ENCODE measurements around the gene MIF. TPM values are rescaled to one million over a fixed set of nuclear protein-coding genes. Genes with fewer than 3 reads are reported as not detected.

MIF gene
- total and polyA plus RNA-seq, 2 donors (not counting 3 experiments of a cell fraction or from before 2014, with no cell fraction given) = 529 to 674 TPM

- CTCF ChIA-PET = interaction anchor here (1.2 kb wide), 1 partner anchor 11 kb away, joined by 3 read pairs; the partner anchor contains the start of gene MIF
- Histone ChIP-seq H3K4me2 (ENCODE audit: insufficient read depth, low read length) (no peak overlapping the region), H3K27me3 (ENCODE audit: control insufficient read depth in 2 of 2, insufficient read depth in 2 of 2, low read length in 2 of 2) (no peaks in the 10 kb centered on the region), H3K9me1 (replicated peaks; ENCODE audit: control insufficient read depth, extremely low read depth, insufficient read depth, low read length) (no peaks in the 10 kb centered on the region), H3K27ac (ENCODE audit: insufficient read depth, low read depth, low read length) (no peak overlapping the region), H2AFZ (ENCODE audit: low read depth, low read length) (no peak overlapping the region), H3K4me1 (ENCODE audit: control insufficient read depth, extremely low read depth, insufficient read depth, low read length) (peaks cover 3% of the 10 kb centered on the region), H4K20me1 (replicated peaks; ENCODE audit: control insufficient read depth, extremely low read depth, insufficient read depth, low read length) (no peaks in the 10 kb centered on the region), H3K9me3 (replicated peaks; ENCODE audit: control insufficient read depth, insufficient read depth, low read length) (no peaks in the 10 kb centered on the region), H3K4me3 (replicated peaks in 1 of 3; ENCODE audit: insufficient read depth in 1 of 3, low read depth in 1 of 3, low read length in 3 of 3) (no peak overlapping the region), H3K36me3 (ENCODE audit: control insufficient read depth in 2 of 2, extremely low read depth in 1 of 2, insufficient read depth in 2 of 2, low read length in 2 of 2) (no peaks in the 10 kb centered on the region), H3K79me2 (ENCODE audit: control insufficient read depth, insufficient read depth, low read length) (no peaks in the 10 kb centered on the region), H3K9ac (replicated peaks; ENCODE audit: extremely low read depth, insufficient read depth, low read length) (no peak overlapping the region)
- intact Hi-C loops (cut with micrococcal nuclease) (no loop called here), dilution Hi-C loops (cut with MboI; ENCODE audit: extremely low pct_ligation_motif_present, low sequenced_read_pairs) (no loop called here)
- POLR2A ChIA-PET = no interaction called here
- no peak for DNase-seq (ENCODE audit: low read depth, low spot score)
- BruUV-seq (replicated peaks) = no TSS peak
- no peak for TF ChIP-seq GATA2 (IDR thresholded peaks at IDR 0.05; ENCODE audit: insufficient read depth, insufficient read length, low read depth, low read length)
- no peak for TF ChIP-seq EZH2 (IDR thresholded peaks at IDR 0.05; ENCODE audit: borderline replicate concordance, low read depth, low read length, severe bottlenecking)
- TF ChIP-seq POLR2A (IDR thresholded peaks at IDR 0.05; ENCODE audit: low read depth, low read length) = no peak
- TF ChIP-seq CTCF (IDR thresholded peaks at IDR 0.05; ENCODE audit: extremely low read depth in 1 of 2, insufficient read depth in 1 of 2, low read depth in 1 of 2, low read length in 2 of 2) = no peak
- TF ChIP-seq MAX (IDR thresholded peaks at IDR 0.05; ENCODE audit: insufficient read depth, insufficient read length) = no peak
- TF ChIP-seq POLR2AphosphoS5 (IDR thresholded peaks at IDR 0.05; ENCODE audit: insufficient read depth, low read depth, low read length) = no peak
- no peak for TF ChIP-seq MYC (IDR thresholded peaks at IDR 0.05; ENCODE audit: low read depth, low read length)
- TF ChIP-seq FOS (IDR thresholded peaks at IDR 0.05; ENCODE audit: borderline replicate concordance, insufficient read depth, low read length) = no peak
- no peak for TF ChIP-seq JUN (IDR thresholded peaks at IDR 0.05; ENCODE audit: borderline replicate concordance, insufficient read depth, insufficient read length, low read depth)
- FAIRE-seq = no peak
Measured at GRCh38 chr22:23883658-23884057, 10.5 kb upstream of the MIF start.
